ENCODE measurements around the gene TSEN2. TPM values are rescaled to one million over a fixed set of nuclear protein-coding genes. Genes with fewer than 3 reads are reported as not detected.
A peak's percentile ranks its signal among the peaks of the same experiment; 100 is the strongest.

The TSEN2 gene
- 8.7 TPM for total RNA-seq (2013)
- 1 to 10 TPM; 3.2 to 7.3 (median 3.9) TPM for polyA plus RNA-seq
- 4.8 and 6.1 TPM in 2 replicates for polyA minus RNA-seq
- total RNA-seq = 1.3 to 7.7 (median 3.9) reads per million in 11 experiments

GRCh38 chr3:12484198-12484982 is at the start of gene TSEN2:
TSEN2 (plus strand) TSS chr3:12484480; CDS start chr3:12489801, 5,321 bp downstream.
- Histone ChIP-seq H3K4me3 (replicated peaks in 1 of 3; ENCODE audit: low read depth in 2 of 3, low read length in 3 of 3) (peak within 1 kb of the TSS; percentile 66 to 93 (median 91)), H3K36me3 (replicated peaks in 1 of 2; ENCODE audit: control insufficient read depth in 1 of 2, insufficient read depth in 2 of 2, low read length in 2 of 2) (peaks cover 0 to under 1% of the 10 kb centered on the region in 2 donors), H2AFZ (ENCODE audit: insufficient read depth, low read depth, low read length, poor library complexity, severe bottlenecking) (peak within 1 kb of the TSS; percentile 93), H3K9ac (ENCODE audit: insufficient read depth, low read length, poor library complexity, severe bottlenecking) (peak within 1 kb of the TSS; percentile 73), H3K4me2 (replicated peaks; ENCODE audit: extremely low read depth, low read length, poor library complexity, severe bottlenecking) (peak within 1 kb of the TSS; percentile 96), H3K9me3 (replicated peaks in 1 of 2; ENCODE audit: control insufficient read depth in 1 of 2, insufficient read depth in 1 of 2, low read length in 2 of 2) (no peaks in the 10 kb centered on the region), H3K27me3 (ENCODE audit: control insufficient read depth in 2 of 2, insufficient read depth in 2 of 2, low read length in 2 of 2) (no peaks in the 10 kb centered on the region), H3K79me2 (ENCODE audit: insufficient read depth, low read length) (peaks cover 16% of the 10 kb centered on the region), H4K20me1 (ENCODE audit: insufficient read depth, low read length) (no peaks in the 10 kb centered on the region), H3K27ac (ENCODE audit: low read depth in 1 of 2, low read length in 2 of 2) (peak within 1 kb of the TSS; percentile 83 to 84), H3K4me1 (ENCODE audit: control insufficient read depth in 1 of 2, insufficient read depth in 2 of 2, low read length in 2 of 2) (peaks cover 51 to 55% of the 10 kb centered on the region in 2 donors)
- intact Hi-C loops (cut with micrococcal nuclease) = loop anchor here in 1 of 2 donors (5.0 kb wide), 1 partner anchor 197 kb away; the partner anchor contains the start of gene PPARG
- peaks cover 0 to 3% (median 0%) of the 10 kb centered on the region in 7 donors for H3K9me3 Mint-ChIP-seq
- peak within 1 kb of the TSS; percentile 91 to 97 (median 95) for H3K27ac Mint-ChIP-seq
- TF ChIP-seq, protein P1, sequence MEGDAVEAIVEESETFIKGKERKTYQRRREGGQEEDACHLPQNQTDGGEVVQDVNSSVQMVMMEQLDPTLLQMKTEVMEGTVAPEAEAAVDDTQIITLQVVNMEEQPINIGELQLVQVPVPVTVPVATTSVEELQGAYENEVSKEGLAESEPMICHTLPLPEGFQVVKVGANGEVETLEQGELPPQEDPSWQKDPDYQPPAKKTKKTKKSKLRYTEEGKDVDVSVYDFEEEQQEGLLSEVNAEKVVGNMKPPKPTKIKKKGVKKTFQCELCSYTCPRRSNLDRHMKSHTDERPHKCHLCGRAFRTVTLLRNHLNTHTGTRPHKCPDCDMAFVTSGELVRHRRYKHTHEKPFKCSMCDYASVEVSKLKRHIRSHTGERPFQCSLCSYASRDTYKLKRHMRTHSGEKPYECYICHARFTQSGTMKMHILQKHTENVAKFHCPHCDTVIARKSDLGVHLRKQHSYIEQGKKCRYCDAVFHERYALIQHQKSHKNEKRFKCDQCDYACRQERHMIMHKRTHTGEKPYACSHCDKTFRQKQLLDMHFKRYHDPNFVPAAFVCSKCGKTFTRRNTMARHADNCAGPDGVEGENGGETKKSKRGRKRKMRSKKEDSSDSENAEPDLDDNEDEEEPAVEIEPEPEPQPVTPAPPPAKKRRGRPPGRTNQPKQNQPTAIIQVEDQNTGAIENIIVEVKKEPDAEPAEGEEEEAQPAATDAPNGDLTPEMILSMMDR (IDR thresholded peaks at IDR 0.05) = no peak
- H3K36me3 Mint-ChIP-seq = peaks cover 0 to 5% of the 10 kb centered on the region in 2 donors
- peaks cover 53% of the 10 kb centered on the region for H3K4me1 Mint-ChIP-seq
- H3K4me3 Mint-ChIP-seq = peak within 1 kb of the TSS; percentile 96 to 98
- whole genome bisulfite sequencing (ENCODE audit: insufficient coverage) = 0% methylated on average over 69 of the region's 69 CpGs
- DNase-seq = peak; percentile 94 to 96 (median 95)
- H3K27me3 Mint-ChIP-seq (ENCODE audit: low read depth in 3 of 3) = peaks cover 0 to 2% (median 0%) of the 10 kb centered on the region in 3 donors

DNA sequence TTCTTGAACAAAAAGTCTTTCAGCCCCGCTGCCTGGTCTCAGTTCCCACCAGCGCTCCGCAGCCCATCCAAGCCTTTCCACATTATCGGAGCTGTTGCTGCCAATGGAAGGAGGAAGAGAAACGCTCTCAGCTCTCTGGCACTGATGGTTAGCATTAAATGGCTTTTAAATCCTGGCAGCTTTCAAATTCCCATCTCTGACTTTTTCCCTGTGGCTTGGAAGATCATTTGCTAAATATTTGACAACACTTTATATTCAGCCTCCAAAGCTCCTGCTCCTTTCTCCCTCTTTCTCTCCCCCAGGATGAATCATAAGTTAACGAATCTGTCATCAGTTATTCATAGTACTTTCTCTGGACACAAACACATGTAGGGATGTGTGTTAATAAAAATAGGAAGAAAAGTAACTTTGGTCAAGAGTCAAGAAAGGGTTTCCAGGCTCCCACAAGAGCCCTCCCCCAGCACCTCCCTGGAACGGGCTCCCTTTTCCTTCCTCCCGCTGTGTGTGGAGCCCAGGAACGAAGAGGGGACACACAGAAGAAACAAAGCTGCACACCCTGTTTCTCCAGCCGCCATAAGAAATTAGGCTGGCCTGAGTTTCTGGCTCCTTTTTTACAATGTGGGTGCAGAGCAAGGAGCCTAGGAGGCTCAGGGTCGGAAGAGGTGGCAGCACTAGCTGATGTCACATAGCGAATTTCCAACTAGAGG is 47.6 kb upstream of the TSEN2 start:
- H2AFZ ChIP-seq (ENCODE audit: insufficient read depth, low read depth, low read length, poor library complexity, severe bottlenecking) = no peak overlapping the region

More for the DNA sequence above, 47.6 kb upstream of the TSEN2 start:
- Mint-ChIP-seq H3K9me3 (peaks cover 0 to 3% (median 0%) of the 10 kb centered on the region in 7 donors), H3K4me3 (no peak overlapping the region), H3K27me3 (ENCODE audit: low read depth in 3 of 3) (peaks cover 3 to 14% (median 8%) of the 10 kb centered on the region in 3 donors), H3K4me1 (no peaks in the 10 kb centered on the region), H3K36me3 (peaks cover 0 to 3% of the 10 kb centered on the region in 2 donors), H3K27ac (no peak overlapping the region)
- no peaks in the 10 kb centered on the region for H3K4me1 ChIP-seq (ENCODE audit: control insufficient read depth in 1 of 2, insufficient read depth in 2 of 2, low read length in 2 of 2)
- TF ChIP-seq, protein P1 (IDR thresholded peaks at IDR 0.05) = no peak
- no peak overlapping the region for H3K9ac ChIP-seq (ENCODE audit: insufficient read depth, low read length, poor library complexity, severe bottlenecking)
- H3K4me3 ChIP-seq (replicated peaks in 1 of 3; ENCODE audit: low read depth in 2 of 3, low read length in 3 of 3) = no peak overlapping the region
- no peaks in the 10 kb centered on the region for H3K9me3 ChIP-seq (replicated peaks in 1 of 2; ENCODE audit: control insufficient read depth in 1 of 2, insufficient read depth in 1 of 2, low read length in 2 of 2)
- H4K20me1 ChIP-seq (ENCODE audit: insufficient read depth, low read length) = no peaks in the 10 kb centered on the region
- no peaks in the 10 kb centered on the region for H3K36me3 ChIP-seq (replicated peaks in 1 of 2; ENCODE audit: control insufficient read depth in 1 of 2, insufficient read depth in 2 of 2, low read length in 2 of 2)
- no peak for DNase-seq
- no peaks in the 10 kb centered on the region for H3K27me3 ChIP-seq (ENCODE audit: control insufficient read depth in 2 of 2, insufficient read depth in 2 of 2, low read length in 2 of 2)
- H3K27ac ChIP-seq (ENCODE audit: low read depth in 1 of 2, low read length in 2 of 2) = no peak overlapping the region
- intact Hi-C loops (cut with micrococcal nuclease) = no loop called here
- no peaks in the 10 kb centered on the region for H3K79me2 ChIP-seq (ENCODE audit: insufficient read depth, low read length)
- H3K4me2 ChIP-seq (replicated peaks; ENCODE audit: extremely low read depth, low read length, poor library complexity, severe bottlenecking) = no peak overlapping the region
- 96% methylated on average over 4 of the region's 12 CpGs for WGBS (ENCODE audit: insufficient coverage)

Measured in CD14-positive monocyte (primary cell).